K562 (cell line): Measurements from ENCODE around the gene ZSCAN21. TPM values are rescaled to one million over a fixed set of nuclear protein-coding genes. Genes with fewer than 3 reads are reported as not detected.

ENCODE experiments used
- ASH1L ChIP-seq: fragments of 450-650 bp; IDR thresholded peaks from 2 replicates; pipeline ENCODE4 v1.6.1; 2018; ENCODE audit warnings: borderline replicate concordance, mild to moderate bottlenecking, low read depth; ENCODE audit not compliant: partially characterized antibody
- FOXO4 ChIP-seq: fragments of 450-650 bp; formaldehyde crosslinking; IDR thresholded peaks from 2 replicates; pipeline ENCODE4 v1.4.0; 2020; ENCODE audit warnings: mild to moderate bottlenecking, moderate library complexity
- GTF3C2 ChIP-seq: IDR thresholded peaks from 3 replicates; pipeline ENCODE4 v1.6.1; 2011; ENCODE audit warnings: borderline replicate concordance, mild to moderate bottlenecking, moderate library complexity; ENCODE audit not compliant: insufficient read length; ENCODE audit errors: extremely low read depth
- MLLT1 ChIP-seq, 2 experiments: fragments of 450-650 bp; IDR thresholded peaks; 2 replicates each; pipeline ENCODE4 v1.6.1; 2016
- MYC ChIP-seq, 2 experiments: fragments of 250-450 bp in 1 of 2; sonication (Bioruptor Pico) in 1 of 2; IDR thresholded peaks; 2 replicates each; pipeline versions ENCODE4 v1.5.1 to v1.6.1; 2012 to 2021; ENCODE audit warnings: low read depth in 2 of 2, borderline replicate concordance in 1 of 2, improper control_type of control experiment in 1 of 2, low read length in 1 of 2, mild to moderate bottlenecking in 1 of 2, moderate library complexity in 1 of 2
- NFXL1 ChIP-seq: fragments of 450-650 bp; formaldehyde crosslinking; IDR thresholded peaks from 2 replicates; pipeline ENCODE4 v1.4.0; 2021; ENCODE audit warnings: mild to moderate bottlenecking
- RNF2 ChIP-seq: sonication (generic); IDR thresholded peaks from 2 replicates; pipeline ENCODE4 v1.6.1; 2016
- SMAD2 ChIP-seq: fragments of 150-350 bp; IDR thresholded peaks from 2 replicates; pipeline ENCODE4 v1.6.1; 2014; ENCODE audit warnings: low read depth, mild to moderate bottlenecking, low read length
- STAT5B ChIP-seq: fragments of 250-450 bp; sonication (Bioruptor Pico); IDR thresholded peaks from 2 replicates; pipeline ENCODE4 v1.8.0; 2021; ENCODE audit warnings: mild to moderate bottlenecking, inconsistent platforms
- ZBTB17 ChIP-seq: fragments of 450-650 bp; formaldehyde crosslinking; IDR thresholded peaks from 2 replicates; pipeline ENCODE4 v1.4.0; 2020; ENCODE audit warnings: mild to moderate bottlenecking
- ZNF354B ChIP-seq: fragments of 250-450 bp; sonication (Bioruptor Pico); IDR thresholded peaks from 2 replicates; pipeline ENCODE4 v1.4.0; 2020
- ZNF584 ChIP-seq: fragments of 200-800 bp; sonication (Bioruptor generic); IDR thresholded peaks from 2 replicates; pipeline ENCODE4 v1.6.1; 2016; ENCODE audit warnings: low read depth, mild to moderate bottlenecking, missing genetic modification characterization, missing compliant biosample characterization
- polyA plus RNA-seq, 8 experiments: library from polyadenylated mRNA; depleted of rRNA in 4 of 8; stranded (reverse) in 5 of 8; unstranded in 3 of 8; fragments of >200 nt; fragmentation: Nextera tagmentation in 2 of 8; fragmentation: Illumina TruSeq in 1 of 8; extraction: Ambion mirVana in 2 of 8; extraction: Trizol in 1 of 8; gene quantifications; 2 replicates each; pipeline versions ENCODE4 v1.2.1 to v1.2.3, GENCODE V29; 2011 to 2014; ENCODE audit warnings: inconsistent platforms in 1 of 8, missing spikeins in 1 of 8
- total RNA-seq, 7 experiments: library from RNA; depleted of rRNA in 6 of 7; stranded (reverse); fragments of >200 nt in 6 of 7; fragmentation: Illumina TruSeq in 2 of 7; extraction: Trizol in 2 of 7; gene quantifications; 2 replicates each; pipeline versions ENCODE4 v1.2.1 to v1.2.3, GENCODE V29; 2011 to 2021; ENCODE audit warnings: low replicate concordance in 1 of 7
- TF ChIP-seq, protein P1 (sequence below): fragments of 450-650 bp; IDR thresholded peaks from 2 replicates; pipeline ENCODE4 v1.6.1; 2014; ENCODE audit warnings: low read depth, mild to moderate bottlenecking, moderate library complexity, borderline replicate concordance
- TF ChIP-seq, protein P2 (sequence below): fragments of 250-450 bp; sonication (Bioruptor Pico); IDR thresholded peaks from 2 replicates; pipeline ENCODE4 v1.6.1; 2021; ENCODE audit warnings: mild to moderate bottlenecking

ZSCAN21 gene
- total and polyA plus RNA-seq, 9 of the 15 experiments (the other 6 are each of a cell fraction or from before 2014, with no cell fraction given): 5.9 to 15.5 (median 13.2) TPM

GRCh38 chr7:100049441-100050291, at the start of gene ZSCAN21 (continued):
- TF ChIP-seq MLLT1 (IDR thresholded peaks at IDR 0.05) (no peak), STAT5B (CRISPR knock-in tag) (no peak), GTF3C2 (no peak), FOXO4 (CRISPR knock-in tag) (no peak), ZBTB17 (CRISPR knock-in tag) (peak; percentile 35; the same call in 1 of the 2 replicates), RNF2 (no peak), ASH1L (no peak), NFXL1 (no peak), ZNF354B (CRISPR knock-in tag) (no peak), MYC (IDR thresholded peaks at IDR 0.05; ENCODE audit: low read depth, low read length) (peak; percentile 82), MYC (CRISPR knock-in tag; IDR thresholded peaks at IDR 0.05; ENCODE audit: borderline replicate concordance, low read depth) (no peak), SMAD2 (no peak), ZNF584 (CRISPR knock-in tag) (no peak)
- TF ChIP-seq, protein P1, sequence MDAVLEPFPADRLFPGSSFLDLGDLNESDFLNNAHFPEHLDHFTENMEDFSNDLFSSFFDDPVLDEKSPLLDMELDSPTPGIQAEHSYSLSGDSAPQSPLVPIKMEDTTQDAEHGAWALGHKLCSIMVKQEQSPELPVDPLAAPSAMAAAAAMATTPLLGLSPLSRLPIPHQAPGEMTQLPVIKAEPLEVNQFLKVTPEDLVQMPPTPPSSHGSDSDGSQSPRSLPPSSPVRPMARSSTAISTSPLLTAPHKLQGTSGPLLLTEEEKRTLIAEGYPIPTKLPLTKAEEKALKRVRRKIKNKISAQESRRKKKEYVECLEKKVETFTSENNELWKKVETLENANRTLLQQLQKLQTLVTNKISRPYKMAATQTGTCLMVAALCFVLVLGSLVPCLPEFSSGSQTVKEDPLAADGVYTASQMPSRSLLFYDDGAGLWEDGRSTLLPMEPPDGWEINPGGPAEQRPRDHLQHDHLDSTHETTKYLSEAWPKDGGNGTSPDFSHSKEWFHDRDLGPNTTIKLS: peak; percentile 81
- TF ChIP-seq, protein P2, sequence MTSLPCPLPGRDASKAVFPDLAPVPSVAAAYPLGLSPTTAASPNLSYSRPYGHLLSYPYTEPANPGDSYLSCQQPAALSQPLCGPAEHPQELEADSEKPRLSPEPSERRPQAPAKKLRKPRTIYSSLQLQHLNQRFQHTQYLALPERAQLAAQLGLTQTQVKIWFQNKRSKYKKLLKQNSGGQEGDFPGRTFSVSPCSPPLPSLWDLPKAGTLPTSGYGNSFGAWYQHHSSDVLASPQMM (CRISPR knock-in tag): no peak
